Measurements from ENCODE around the gene RAB17. TPM values are rescaled to one million over a fixed set of nuclear protein-coding genes. Genes with fewer than 3 reads are reported as not detected.

RAB17 gene
- total RNA-seq, 1 donor from 2014 or later = 49.9 TPM

- TF ChIP-seq CTCF (IDR thresholded peaks at IDR 0.05; ENCODE audit: unreplicated experiment) = no peak
- no peak overlapping the region for H3K4me3 Mint-ChIP-seq (ENCODE audit: low read depth)
- DNase-seq (ENCODE audit: low spot score, unreplicated experiment) = no peak
- H3K4me1 Mint-ChIP-seq (ENCODE audit: low read depth) = no peaks in the 10 kb centered on the region
- H3K27ac Mint-ChIP-seq = no peak overlapping the region
- no peaks in the 10 kb centered on the region for H3K9me3 Mint-ChIP-seq (ENCODE audit: low read depth)
- H3K27me3 Mint-ChIP-seq = peaks cover 32% of the 10 kb centered on the region
- no peaks in the 10 kb centered on the region for H3K36me3 Mint-ChIP-seq (ENCODE audit: insufficient read depth)
Observed at GRCh38 chr2:237561221-237561620, 29.3 kb downstream of the RAB17 start.

GRCh38 chr2:237558961-237559641, 31.4 kb downstream of the RAB17 start:
- no peak for TF ChIP-seq CTCF (IDR thresholded peaks at IDR 0.05; ENCODE audit: unreplicated experiment)
- Mint-ChIP-seq H3K27me3 (peaks cover 31% of the 10 kb centered on the region), H3K9me3 (ENCODE audit: low read depth) (no peaks in the 10 kb centered on the region), H3K36me3 (ENCODE audit: insufficient read depth) (no peaks in the 10 kb centered on the region), H3K4me3 (ENCODE audit: low read depth) (no peak overlapping the region), H3K4me1 (ENCODE audit: low read depth) (no peaks in the 10 kb centered on the region), H3K27ac (no peak overlapping the region)
- no peak for DNase-seq (ENCODE audit: low spot score, unreplicated experiment)

GRCh38 chr2:237557633-237558015, 32.9 kb downstream of the RAB17 start:
- no peak overlapping the region for H3K27ac Mint-ChIP-seq
- DNase-seq (ENCODE audit: low spot score, unreplicated experiment) = no peak
- peaks cover 3% of the 10 kb centered on the region for H3K9me3 Mint-ChIP-seq (ENCODE audit: low read depth)
- H3K27me3 Mint-ChIP-seq = peaks cover 25% of the 10 kb centered on the region
- no peak overlapping the region for H3K4me3 Mint-ChIP-seq (ENCODE audit: low read depth)
- H3K4me1 Mint-ChIP-seq (ENCODE audit: low read depth) = no peaks in the 10 kb centered on the region
- H3K36me3 Mint-ChIP-seq (ENCODE audit: insufficient read depth) = no peaks in the 10 kb centered on the region
- TF ChIP-seq CTCF (IDR thresholded peaks at IDR 0.05; ENCODE audit: unreplicated experiment) = no peak

- no peak for DNase-seq (ENCODE audit: low spot score, unreplicated experiment)
- peaks cover 3% of the 10 kb centered on the region for H3K9me3 Mint-ChIP-seq (ENCODE audit: low read depth)
- TF ChIP-seq CTCF (IDR thresholded peaks at IDR 0.05; ENCODE audit: unreplicated experiment) = no peak
- H3K27ac Mint-ChIP-seq = no peak overlapping the region
- H3K4me1 Mint-ChIP-seq (ENCODE audit: low read depth) = no peaks in the 10 kb centered on the region
- no peaks in the 10 kb centered on the region for H3K36me3 Mint-ChIP-seq (ENCODE audit: insufficient read depth)
- H3K4me3 Mint-ChIP-seq (ENCODE audit: low read depth) = no peak overlapping the region
- peaks cover 23% of the 10 kb centered on the region for H3K27me3 Mint-ChIP-seq
Observed at GRCh38 chr2:237556773-237557632, 33.5 kb downstream of the RAB17 start.

GRCh38 chr2:237555560-237555959, 35.0 kb downstream of the RAB17 start:
- no peak for DNase-seq (ENCODE audit: low spot score, unreplicated experiment)
- Mint-ChIP-seq H3K4me3 (ENCODE audit: low read depth) (no peak overlapping the region), H3K9me3 (ENCODE audit: low read depth) (peaks cover 3% of the 10 kb centered on the region), H3K27ac (no peak overlapping the region), H3K27me3 (peaks cover 23% of the 10 kb centered on the region), H3K36me3 (ENCODE audit: insufficient read depth) (no peaks in the 10 kb centered on the region), H3K4me1 (ENCODE audit: low read depth) (no peaks in the 10 kb centered on the region)
- no peak for TF ChIP-seq CTCF (IDR thresholded peaks at IDR 0.05; ENCODE audit: unreplicated experiment)
